DMS79 (cell line): ENCODE results near the gene LHX4.

ENCODE experiments used
- DNase-seq: peaks from one replicate; lab custom pipeline; 2025; lab: John Stamatoyannopoulos, UW

The LHX4 gene

DNA sequence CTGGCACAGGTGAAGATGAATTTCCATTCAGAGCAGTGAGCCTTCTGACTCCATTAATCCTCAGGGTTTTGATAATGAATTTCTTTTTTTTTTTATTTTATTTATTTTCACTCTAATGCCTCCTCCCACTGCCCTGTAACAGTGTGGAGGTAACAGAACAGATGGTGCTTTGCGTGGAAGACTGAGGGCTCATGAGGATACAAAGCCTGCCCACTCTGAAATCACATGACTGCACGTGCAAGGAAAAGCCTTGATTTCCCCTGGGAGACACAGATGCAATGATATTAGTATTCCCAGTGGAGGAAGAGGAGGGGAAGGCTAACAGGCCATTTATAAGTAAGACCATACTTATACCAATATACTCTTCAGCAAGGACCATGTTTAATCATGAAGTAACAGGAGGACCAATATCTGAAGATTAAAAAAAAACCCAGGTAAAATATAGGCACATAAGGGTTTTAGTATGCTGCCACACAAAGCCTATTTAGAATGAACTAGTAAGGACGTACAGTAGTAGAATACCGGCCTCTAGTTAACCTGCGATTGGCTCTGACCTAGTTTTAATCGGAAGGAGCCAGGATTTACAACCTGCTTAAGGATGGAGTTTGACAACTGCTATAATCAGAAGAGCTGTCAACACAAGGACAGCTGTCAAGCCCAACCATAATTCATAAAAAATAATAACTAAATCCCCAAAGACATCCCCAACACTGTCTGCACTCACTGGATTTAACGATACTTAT, 69.6 kb downstream of the LHX4 start:
- DNase-seq: no peak

DNA sequence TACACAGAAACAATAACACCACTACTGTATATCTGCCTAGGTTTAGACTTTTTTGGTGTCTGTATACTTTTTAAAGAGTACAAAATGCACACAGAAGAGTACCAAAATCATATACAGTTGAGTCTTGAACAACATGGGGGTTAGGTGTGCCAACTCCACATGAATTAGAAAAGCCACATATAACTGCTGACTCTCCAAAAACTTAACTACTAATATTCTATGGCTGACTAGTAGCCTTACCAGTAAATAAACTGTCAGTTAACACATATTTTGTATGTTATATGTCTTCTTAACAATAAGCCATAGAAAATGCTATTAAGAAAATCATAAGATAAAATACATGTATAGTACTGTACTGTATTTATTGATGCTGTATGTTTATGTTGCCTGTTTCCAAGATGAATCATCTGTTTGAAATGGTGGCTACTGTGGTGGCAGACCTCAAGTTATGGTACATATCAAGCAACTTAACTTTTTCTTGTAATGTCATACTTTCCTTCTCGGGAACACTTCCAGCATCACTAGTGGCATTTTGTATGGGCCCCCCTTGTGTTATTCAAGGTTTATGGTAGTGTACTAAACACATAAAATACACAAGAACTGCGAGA, 71.2 kb downstream of the LHX4 start:
- DNase-seq: no peak

DNA sequence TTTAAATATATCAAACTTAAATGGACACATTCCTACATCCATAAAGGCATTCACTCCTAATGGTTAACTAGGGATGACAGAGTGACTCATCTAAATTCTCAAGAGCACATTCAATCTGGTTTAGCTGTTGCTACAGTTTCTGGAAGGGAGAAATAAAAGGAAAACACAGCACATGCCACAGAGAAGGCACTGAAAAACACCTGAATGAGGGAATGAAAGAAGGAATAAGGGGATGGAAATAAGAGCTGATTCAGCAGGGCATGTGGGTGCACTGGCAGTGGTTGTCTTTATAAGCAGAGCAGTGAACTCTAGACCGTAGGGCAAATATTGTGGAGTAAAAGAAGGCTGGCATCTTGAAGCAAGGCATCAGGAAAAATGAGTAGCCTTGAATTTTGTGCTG, 79.3 kb downstream of the LHX4 start:
- DNase-seq: no peak

DNA sequence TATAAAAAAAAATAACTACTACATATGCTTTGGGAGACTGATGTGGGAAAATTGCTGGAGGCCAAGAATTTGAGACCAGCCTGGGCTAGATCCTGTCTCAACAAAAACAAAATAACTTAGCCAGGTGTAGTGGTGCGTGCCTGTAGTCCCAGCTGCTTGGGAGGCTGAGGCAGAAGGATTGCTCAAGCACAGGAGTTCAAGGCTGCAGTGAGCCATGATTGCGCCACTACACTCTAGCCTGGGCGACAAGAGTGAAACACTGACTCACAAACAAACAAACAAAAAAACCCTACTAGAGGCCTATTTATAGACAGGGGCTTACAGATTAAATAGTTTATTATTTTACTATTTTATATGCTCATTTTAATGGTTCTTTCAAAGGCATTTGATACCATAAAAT, 80.0 kb downstream of the LHX4 start:
- DNase-seq: no peak

DNA sequence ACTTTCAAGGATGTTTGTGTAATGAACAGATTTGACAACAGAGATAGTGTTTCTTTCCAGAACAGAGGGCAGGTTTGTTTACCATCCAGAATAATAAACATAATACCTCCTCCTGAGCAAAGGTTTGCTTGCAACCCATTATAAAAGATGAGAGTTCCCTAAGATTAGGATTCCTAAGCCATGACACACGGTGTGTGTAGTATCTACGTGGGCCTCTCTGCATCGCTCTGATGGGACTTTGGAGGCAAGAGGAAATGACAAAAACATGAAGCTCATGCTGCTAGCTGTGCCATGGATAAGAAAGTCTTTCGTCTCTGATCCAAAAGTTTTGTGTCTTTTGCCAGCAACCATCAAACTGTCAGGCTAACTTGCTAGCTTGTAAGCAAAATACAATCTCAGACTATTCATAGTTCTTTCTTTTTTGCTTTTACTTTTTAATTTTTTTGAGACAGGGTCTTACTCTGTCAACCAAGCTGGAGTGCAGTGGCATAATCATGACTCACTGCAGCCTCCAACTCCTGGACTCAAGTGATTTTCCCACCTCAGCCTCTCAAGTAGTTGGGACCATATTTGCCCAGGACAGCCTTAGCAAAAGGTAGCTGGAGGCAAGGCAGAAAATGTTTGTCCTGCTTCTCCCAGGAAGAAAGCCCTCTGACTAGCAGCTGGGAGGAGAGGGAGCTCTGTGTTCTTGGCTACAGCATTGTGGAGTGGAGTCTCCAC, 81.1 kb downstream of the LHX4 start:
- no peak for DNase-seq

DNA sequence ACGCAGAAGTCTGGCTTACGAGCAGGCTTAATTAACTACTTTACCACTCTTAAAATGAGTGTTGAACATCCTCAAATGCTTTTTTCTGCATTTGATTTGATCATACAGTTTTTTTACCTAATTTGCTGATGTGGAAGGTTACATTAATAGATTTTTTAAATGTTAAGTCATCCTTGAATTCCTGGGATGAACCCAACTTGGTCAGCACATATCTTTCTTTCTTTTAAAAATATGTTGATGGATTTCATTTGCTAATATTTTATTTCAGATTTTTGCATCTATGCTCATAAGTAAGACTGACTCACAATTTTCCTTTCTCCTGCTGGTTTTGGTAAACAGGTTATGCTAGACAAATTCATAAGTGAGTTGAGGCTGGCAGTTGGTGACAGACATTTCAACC, 82.9 kb downstream of the LHX4 start:
- no peak for DNase-seq

DNA sequence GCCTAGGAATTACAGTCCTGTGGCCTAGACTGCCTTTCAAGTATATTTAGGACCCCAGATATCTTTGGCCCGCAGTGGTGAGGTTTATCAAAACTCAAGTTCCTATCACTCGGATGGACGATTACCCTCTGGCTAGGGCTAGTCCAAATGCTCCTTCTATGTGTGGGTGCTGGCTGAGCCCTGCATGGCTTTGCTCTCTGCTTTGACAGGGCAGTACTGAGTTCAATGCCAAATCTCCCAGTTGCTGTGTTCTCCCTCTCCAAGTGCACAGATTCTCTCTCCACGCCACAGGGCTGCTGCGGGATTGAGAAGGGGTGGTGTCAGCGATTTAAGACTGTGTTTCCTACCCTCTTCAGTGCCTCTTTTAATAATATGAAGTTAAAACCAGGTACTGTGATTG, 97.0 kb downstream of the LHX4 start:
- DNase-seq: no peak
